ENCODE results near the gene DAD1. TPM values are rescaled to one million over a fixed set of nuclear protein-coding genes. Genes with fewer than 3 reads are reported as not detected.

Gene DAD1
- 334 to 371 TPM (median 341 TPM) in 5 replicates for total RNA-seq (2022; extraction: Qiagen RNA extraction)

DNA sequence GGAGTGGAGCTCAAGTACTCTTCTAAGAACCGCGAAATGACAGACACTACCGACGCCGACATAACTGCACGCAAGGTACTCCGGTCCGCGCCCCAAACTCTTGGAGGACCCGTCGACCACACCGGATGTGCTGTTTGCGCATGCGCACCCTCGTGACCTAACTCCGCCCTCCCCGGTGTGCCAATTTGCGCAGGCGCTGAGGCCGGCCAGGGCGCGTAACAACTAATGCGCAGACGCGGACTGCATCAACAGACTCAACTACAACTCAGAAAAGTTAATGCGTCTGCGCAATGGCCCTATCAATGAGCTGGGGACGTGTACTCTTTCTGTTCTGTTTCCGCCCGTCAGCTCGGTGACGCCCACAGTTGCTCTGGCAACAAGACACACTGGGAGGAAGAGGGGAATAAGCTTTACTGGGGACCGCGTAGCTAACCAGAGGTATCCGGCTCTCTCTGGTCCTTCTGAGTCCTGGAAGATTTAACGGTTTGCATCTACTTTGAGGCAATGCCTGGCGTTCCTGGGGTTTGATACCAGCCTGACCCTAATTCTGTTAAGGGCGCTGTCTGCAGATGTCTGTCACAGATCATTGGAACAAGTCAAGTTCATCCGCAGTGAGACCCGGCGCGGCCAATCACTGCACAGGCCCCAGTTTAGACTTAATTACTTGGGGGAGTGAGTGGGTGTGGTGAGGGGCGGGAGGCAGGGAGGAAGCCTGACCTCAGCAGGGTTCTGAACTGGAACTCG lies at the start of gene DAD1:
TSS of gene DAD1 (minus strand) at position 129 of the 744 bp plus-strand sequence. CDS start at position 62, 67 bp downstream.

DNA sequence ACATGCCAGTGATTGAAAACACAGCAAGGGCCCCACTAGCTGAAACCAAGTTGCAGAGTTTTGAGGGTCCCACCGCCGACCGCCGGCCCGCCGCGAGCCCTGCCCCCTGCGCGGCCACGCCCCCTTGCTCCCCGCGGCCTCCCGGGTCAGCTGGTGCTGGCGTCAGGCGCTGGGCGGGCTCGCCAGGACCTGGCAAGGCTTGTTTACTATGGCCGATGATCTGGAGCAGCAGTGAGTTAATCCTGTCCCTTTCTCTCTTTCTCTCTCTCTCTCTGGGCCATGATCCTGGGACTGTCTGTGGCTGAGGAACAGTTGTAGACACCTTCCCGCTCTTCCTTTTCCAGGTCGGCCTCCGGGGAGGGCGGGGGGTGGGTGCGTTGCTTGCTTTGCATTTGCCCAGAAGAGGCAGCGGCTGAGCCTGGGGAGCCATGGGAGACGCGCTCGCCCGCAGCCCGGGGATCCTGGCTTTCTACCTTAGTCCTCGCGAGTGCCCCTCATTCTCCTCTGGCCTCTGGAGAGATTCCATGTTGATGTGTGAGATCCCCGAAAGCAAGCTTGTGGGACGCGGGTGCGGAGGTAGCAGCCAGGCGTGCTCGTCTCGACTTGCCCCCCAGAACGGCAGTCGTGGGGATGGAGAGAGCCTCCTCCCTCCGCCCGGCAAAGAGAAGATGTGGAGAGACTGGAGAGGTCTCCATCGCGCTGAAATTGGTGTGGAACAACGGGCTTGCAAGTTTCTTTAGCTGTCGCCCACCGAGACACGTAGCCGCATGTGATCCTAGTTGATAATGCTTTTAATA lies 9.3 kb upstream of the DAD1 start, which contains the start of gene ABHD4:
TSS of gene ABHD4 (plus strand) at position 202 of the 797 bp plus-strand sequence. CDS start at position 209, 7 bp downstream.

Other genes starting within 250 kb of the DAD1 start
- 43.2 to 49.6 TPM (median 47.6 TPM) in 5 replicates for gene ABHD4, start 9.1 kb upstream of the DAD1 start, total RNA-seq (2022; extraction: Qiagen RNA extraction)
- gene OR6J1, start 55.1 kb upstream of the DAD1 start, total RNA-seq (2022; extraction: Qiagen RNA extraction): not detected in 5 replicates
- gene OXA1L, start 177.5 kb upstream of the DAD1 start, total RNA-seq (2022; extraction: Qiagen RNA extraction): 134 to 165 TPM (median 161 TPM) in 5 replicates
- 19.4 to 25.6 TPM (median 23.4 TPM) in 5 replicates for gene SLC7A7, start 226.2 kb upstream of the DAD1 start, total RNA-seq (2022; extraction: Qiagen RNA extraction)
- 154 to 212 TPM (median 189 TPM) in 5 replicates for gene MRPL52, start 240.7 kb upstream of the DAD1 start, total RNA-seq (2022; extraction: Qiagen RNA extraction)
- 0.52 to 0.78 TPM (median 0.69 TPM) in 5 replicates for gene MMP14, start 247.4 kb upstream of the DAD1 start, total RNA-seq (2022; extraction: Qiagen RNA extraction)

Measured in A549 treated with dexamethasone at 1 μM for 4 hours (cell line).